Neural crest cell (in vitro differentiated cells): ENCODE measurements around the gene NTRK2. TPM values are rescaled to one million over a fixed set of nuclear protein-coding genes. Genes with fewer than 3 reads are reported as not detected.

Experiments
- DNase-seq: peaks from one replicate; pipeline ENCODE4 v3.0.0; 2021; ENCODE audit warnings: low read depth, mixed read lengths, low spot score
- H3K27ac Mint-ChIP-seq: one replicate; pipeline ENCODE4 v1.8.0; 2021; ENCODE audit warnings: mild to moderate bottlenecking, mixed read lengths; ENCODE audit not compliant: unreplicated experiment
- H3K27me3 Mint-ChIP-seq: 2 replicates; pipeline ENCODE4 v1.8.0; 2021; ENCODE audit warnings: low read depth, mild to moderate bottlenecking, mixed read lengths
- H3K36me3 Mint-ChIP-seq: 2 replicates; pipeline ENCODE4 v1.8.0; 2021; ENCODE audit warnings: low read depth, mild to moderate bottlenecking, mixed read lengths
- H3K4me1 Mint-ChIP-seq: 2 replicates; pipeline ENCODE4 v1.8.0; 2021; ENCODE audit warnings: mixed read lengths
- H3K4me3 Mint-ChIP-seq: one replicate; pipeline ENCODE4 v1.8.0; 2021; ENCODE audit warnings: mild to moderate bottlenecking, mixed read lengths
- H3K9me3 Mint-ChIP-seq: 2 replicates; pipeline ENCODE4 v1.8.0; 2021; ENCODE audit warnings: mixed read lengths
- total RNA-seq: library from RNA; stranded (reverse); gene quantifications from 2 replicates; pipeline ENCODE4 v1.2.1, GENCODE V29; 2021
- TF ChIP-seq, protein P1 (sequence below): fragments of 200-600 bp; sonication (generic); conservative IDR thresholded peaks from 2 replicates; pipeline ENCODE4 v1.5.0; 2021; ENCODE audit warnings: antibody characterized with exemption, mild to moderate bottlenecking

NTRK2 gene
- total RNA-seq, 1 donor from 2014 or later, result 20.6 TPM

GRCh38 chr9:84922051-84922450, 252.5 kb downstream of the NTRK2 start:
- H3K27me3 Mint-ChIP-seq, result no peaks in the 10 kb centered on the region
- H3K4me1 Mint-ChIP-seq, result peaks cover 21% of the 10 kb centered on the region
- no peaks in the 10 kb centered on the region for H3K9me3 Mint-ChIP-seq
- TF ChIP-seq, protein P1, sequence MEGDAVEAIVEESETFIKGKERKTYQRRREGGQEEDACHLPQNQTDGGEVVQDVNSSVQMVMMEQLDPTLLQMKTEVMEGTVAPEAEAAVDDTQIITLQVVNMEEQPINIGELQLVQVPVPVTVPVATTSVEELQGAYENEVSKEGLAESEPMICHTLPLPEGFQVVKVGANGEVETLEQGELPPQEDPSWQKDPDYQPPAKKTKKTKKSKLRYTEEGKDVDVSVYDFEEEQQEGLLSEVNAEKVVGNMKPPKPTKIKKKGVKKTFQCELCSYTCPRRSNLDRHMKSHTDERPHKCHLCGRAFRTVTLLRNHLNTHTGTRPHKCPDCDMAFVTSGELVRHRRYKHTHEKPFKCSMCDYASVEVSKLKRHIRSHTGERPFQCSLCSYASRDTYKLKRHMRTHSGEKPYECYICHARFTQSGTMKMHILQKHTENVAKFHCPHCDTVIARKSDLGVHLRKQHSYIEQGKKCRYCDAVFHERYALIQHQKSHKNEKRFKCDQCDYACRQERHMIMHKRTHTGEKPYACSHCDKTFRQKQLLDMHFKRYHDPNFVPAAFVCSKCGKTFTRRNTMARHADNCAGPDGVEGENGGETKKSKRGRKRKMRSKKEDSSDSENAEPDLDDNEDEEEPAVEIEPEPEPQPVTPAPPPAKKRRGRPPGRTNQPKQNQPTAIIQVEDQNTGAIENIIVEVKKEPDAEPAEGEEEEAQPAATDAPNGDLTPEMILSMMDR, result no peak
- no peak overlapping the region for H3K4me3 Mint-ChIP-seq
- no peak overlapping the region for H3K27ac Mint-ChIP-seq
- no peaks in the 10 kb centered on the region for H3K36me3 Mint-ChIP-seq
- no peak for DNase-seq

DNA sequence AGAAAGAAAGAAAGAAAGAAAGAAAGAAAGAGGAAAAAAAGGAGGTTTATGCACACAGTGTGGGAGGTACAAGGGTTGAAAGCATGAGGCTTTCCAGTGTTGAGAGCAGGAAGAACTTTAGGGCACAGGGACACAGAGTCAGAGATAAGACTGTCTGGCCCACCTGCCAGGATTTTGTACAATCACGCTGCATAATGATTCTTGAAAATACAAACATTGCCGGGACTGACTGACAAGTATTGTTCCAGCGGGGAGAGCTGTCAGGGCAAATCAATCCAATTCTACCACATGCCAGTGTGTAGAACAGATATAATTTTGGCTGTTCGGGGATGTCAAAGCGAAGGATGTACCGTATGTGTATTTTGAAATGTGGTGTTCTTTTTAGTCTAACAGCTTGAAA, 254.7 kb downstream of the NTRK2 start:
- Mint-ChIP-seq H3K27me3 (no peaks in the 10 kb centered on the region), H3K27ac (peak overlapping the region; percentile 1), H3K4me1 (peaks cover 21% of the 10 kb centered on the region), H3K4me3 (no peak overlapping the region), H3K9me3 (no peaks in the 10 kb centered on the region), H3K36me3 (no peaks in the 10 kb centered on the region)
- DNase-seq, result no peak
- TF ChIP-seq, protein P1, result no peak

- Mint-ChIP-seq H3K9me3 (no peaks in the 10 kb centered on the region), H3K4me1 (peaks cover 22% of the 10 kb centered on the region), H3K4me3 (no peak overlapping the region), H3K27ac (no peak overlapping the region), H3K27me3 (no peaks in the 10 kb centered on the region), H3K36me3 (no peaks in the 10 kb centered on the region)
- no peak for DNase-seq
- TF ChIP-seq, protein P1, result no peak
Observed at GRCh38 chr9:84925225-84925872, 255.8 kb downstream of the NTRK2 start.

- Mint-ChIP-seq H3K27me3 (no peaks in the 10 kb centered on the region), H3K27ac (no peak overlapping the region), H3K36me3 (no peaks in the 10 kb centered on the region), H3K4me3 (no peak overlapping the region), H3K9me3 (no peaks in the 10 kb centered on the region), H3K4me1 (peaks cover 25% of the 10 kb centered on the region)
- DNase-seq, result no peak
- TF ChIP-seq, protein P1, result no peak
Observed at GRCh38 chr9:84926793-84927192, 257.3 kb downstream of the NTRK2 start.

GRCh38 chr9:84928419-84928818, 258.9 kb downstream of the NTRK2 start:
- H3K36me3 Mint-ChIP-seq, result no peaks in the 10 kb centered on the region
- DNase-seq, result no peak
- TF ChIP-seq, protein P1, result no peak
- H3K4me3 Mint-ChIP-seq, result no peak overlapping the region
- peaks cover 2% of the 10 kb centered on the region for H3K9me3 Mint-ChIP-seq
- peak overlapping the region; percentile 29 for H3K27ac Mint-ChIP-seq
- H3K4me1 Mint-ChIP-seq, result peaks cover 32% of the 10 kb centered on the region
- H3K27me3 Mint-ChIP-seq, result no peaks in the 10 kb centered on the region
